OCI-LY7 (cell line): Measurements from ENCODE around the gene RDH5. TPM values are rescaled to one million over a fixed set of nuclear protein-coding genes. Genes with fewer than 3 reads are reported as not detected.

ENCODE experiments used
- BruUV-seq: library from RNA; stranded (reverse); fragments of 400-500 nt; replicated peaks from 2 replicates; lab custom pipeline; 2021; lab: Mats Ljungman, UMichigan
- CTCF ChIA-PET: fragments of 300-600 bp; sonication (Branson Sonifier 250); formaldehyde crosslinking; loops from one replicate; lab custom pipeline; 2022; ENCODE audit warnings: antibody characterized with exemption; ENCODE audit not compliant: unreplicated experiment; lab: Charles Lee
- POLR2A ChIA-PET: fragments of 300-600 bp; sonication (Branson Sonifier 250); formaldehyde crosslinking; loops from one replicate; lab custom pipeline; 2022; ENCODE audit warnings: antibody characterized with exemption; lab: Charles Lee
- DNase-seq: peaks from one replicate; pipeline ENCODE4 v3.0.0-alpha.2; 2015; ENCODE audit warnings: low spot score
- H2AFZ ChIP-seq: fragments of 200-600 bp; sonication (generic), shearing (Covaris generic); 2 replicates; pipeline ENCODE4 v1.6.1; 2014; ENCODE audit warnings: mild to moderate bottlenecking, antibody characterized with exemption, low read length, moderate library complexity
- H3K27ac ChIP-seq: fragments of 200-600 bp; sonication (generic); 2 replicates; pipeline ENCODE4 v1.5.1; 2014; ENCODE audit warnings: mixed run types, low read depth, mild to moderate bottlenecking, moderate library complexity, low read length, inconsistent platforms; ENCODE audit not compliant: poor library complexity, severe bottlenecking
- H3K36me3 ChIP-seq: fragments of 200-600 bp; sonication (generic); 2 replicates; pipeline ENCODE4 v1.6.1; 2014; ENCODE audit warnings: mild to moderate bottlenecking, antibody characterized with exemption, low read length, moderate library complexity, mixed read lengths; ENCODE audit not compliant: insufficient read depth
- H3K4me1 ChIP-seq: fragments of 200-600 bp; sonication (generic); 2 replicates; pipeline ENCODE4 v1.5.1; 2014; ENCODE audit warnings: mild to moderate bottlenecking, low read length; ENCODE audit not compliant: insufficient read depth, poor library complexity, severe bottlenecking
- H3K4me2 ChIP-seq: fragments of 200-600 bp; sonication (generic); 2 replicates; pipeline ENCODE4 v1.6.1; 2014; ENCODE audit warnings: mild to moderate bottlenecking, low read length
- H3K4me3 ChIP-seq: fragments of 200-600 bp; sonication (generic); 2 replicates; pipeline ENCODE4 v1.5.1; 2014; ENCODE audit warnings: mild to moderate bottlenecking, low read depth, low read length; ENCODE audit not compliant: poor library complexity, severe bottlenecking
- H3K79me2 ChIP-seq: fragments of 200-600 bp; sonication (generic); 2 replicates; pipeline ENCODE4 v1.6.1; 2016; ENCODE audit warnings: low read depth, mild to moderate bottlenecking, low read length, moderate library complexity, mixed read lengths; ENCODE audit not compliant: insufficient read depth
- H3K9me2 ChIP-seq: fragments of 200-600 bp; sonication (generic); 2 replicates; pipeline ENCODE4 v1.6.1; 2016; ENCODE audit warnings: mild to moderate bottlenecking, low read length, mixed read lengths; ENCODE audit not compliant: insufficient read depth
- H3K9me3 ChIP-seq: fragments of 200-600 bp; sonication (generic); 2 replicates; pipeline ENCODE4 v1.6.1; 2014; ENCODE audit warnings: mild to moderate bottlenecking, mixed run types, low read length, mixed read lengths
- H4K20me1 ChIP-seq: fragments of 200-600 bp; sonication (generic); 2 replicates; pipeline ENCODE4 v1.6.1; 2014; ENCODE audit warnings: mild to moderate bottlenecking, antibody characterized with exemption, low read length, moderate library complexity, mixed read lengths; ENCODE audit not compliant: insufficient read depth
- EZH2phosphoT487 ChIP-seq: fragments of 200-600 bp; sonication (generic); IDR thresholded peaks from 2 replicates; pipeline ENCODE4 v1.6.1; 2018; ENCODE audit warnings: low read depth, borderline replicate concordance, mild to moderate bottlenecking, mixed run types, antibody characterized with exemption, low read length, moderate library complexity, mixed read lengths
- intact Hi-C: fragments of 100-400 bp; cut with micrococcal nuclease; formaldehyde crosslinking; loops from one replicate; pipeline ENCODE4 v1.10.0; 2022; ENCODE audit not compliant: unreplicated experiment
- total RNA-seq, 2 experiments: library from RNA; depleted of rRNA in 1 of 2; stranded (reverse); fragments of >200 nt in 1 of 2; shearing (Covaris generic) in 1 of 2; gene quantifications; 2 replicates each; pipeline ENCODE4 v1.2.3, GENCODE V29; 2014 to 2022
- TF ChIP-seq, protein P1 (sequence below): fragments of 200-600 bp; sonication (generic); conservative IDR thresholded peaks from 2 replicates; pipeline ENCODE4 v1.5.1; 2014; ENCODE audit warnings: mild to moderate bottlenecking, antibody characterized with exemption, low read length, moderate library complexity, mixed read lengths

RDH5 gene
- total RNA-seq, 2 experiments from 2014 or later = 6.2 to 20.1 TPM

DNA sequence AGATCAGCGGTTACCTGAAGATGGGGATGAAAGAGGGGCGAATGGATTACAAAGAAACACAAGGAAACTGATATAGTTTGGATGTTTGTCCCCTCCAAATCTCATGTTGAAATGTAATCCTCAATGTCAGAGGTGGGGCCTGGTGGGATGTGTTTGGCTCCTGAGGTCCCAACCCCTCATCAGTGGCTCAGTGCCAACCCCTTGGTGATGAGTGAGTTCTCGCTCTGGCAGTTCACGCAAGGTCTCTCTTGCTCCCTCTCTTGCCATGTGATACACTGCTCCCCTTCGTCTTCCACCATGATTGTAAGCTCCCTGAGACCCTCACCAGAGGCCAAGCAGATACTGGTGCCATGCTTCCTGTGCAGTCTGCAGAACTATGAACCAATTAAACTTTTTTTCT is 40.5 kb upstream of the RDH5 start:
- POLR2A ChIA-PET = no interaction called here
- BruUV-seq = no TSS peak
- CTCF ChIA-PET = no interaction called here

DNA sequence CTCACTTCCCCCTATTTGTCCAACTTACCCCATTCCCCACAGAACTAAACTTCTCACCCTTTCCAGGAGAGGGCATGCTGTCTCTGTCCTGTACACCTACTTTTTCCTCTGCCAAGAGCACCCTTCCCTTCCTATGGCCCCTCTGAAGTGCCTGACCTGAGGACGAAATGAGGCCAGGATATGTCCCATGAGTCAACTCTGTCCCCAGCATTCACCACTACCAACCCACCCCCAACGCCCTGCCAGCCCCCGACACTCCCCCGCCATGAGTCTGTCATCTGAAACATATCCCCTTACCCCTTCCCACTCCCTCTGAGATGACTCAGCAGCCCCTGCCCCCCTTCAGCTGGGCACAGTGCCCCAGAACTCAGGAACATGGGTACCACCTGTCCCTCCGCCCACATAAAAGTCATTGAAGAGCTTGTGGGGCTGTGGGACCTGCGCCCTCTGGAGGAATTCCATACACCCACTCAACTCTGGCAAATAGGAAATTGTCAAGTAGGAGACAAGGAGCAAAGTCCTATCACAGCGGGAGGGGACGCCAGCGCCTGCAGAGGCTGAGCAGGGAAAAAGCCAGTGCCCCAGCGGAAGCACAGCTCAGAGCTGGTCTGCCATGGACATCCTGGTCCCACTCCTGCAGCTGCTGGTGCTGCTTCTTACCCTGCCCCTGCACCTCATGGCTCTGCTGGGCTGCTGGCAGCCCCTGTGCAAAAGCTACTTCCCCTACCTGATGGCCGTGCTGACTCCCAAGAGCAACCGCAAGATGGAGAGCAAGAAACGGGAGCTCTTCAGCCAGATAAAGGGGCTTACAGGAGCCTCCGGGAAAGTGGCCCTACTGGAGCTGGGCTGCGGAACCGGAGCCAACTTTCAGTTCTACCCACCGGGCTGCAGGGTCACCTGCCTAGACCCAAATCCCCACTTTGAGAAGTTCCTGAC is 38.8 kb upstream of the RDH5 start:
- CTCF ChIA-PET = interaction anchor here (0.9 kb wide), 1 partner anchor 10 kb away, joined by 3 read pairs; no protein-coding TSS in a partner anchor
- Histone ChIP-seq H3K4me1 (peaks cover 7% of the 10 kb centered on the region), H3K9me2 (no peaks in the 10 kb centered on the region), H3K9me3 (no peaks in the 10 kb centered on the region), H3K4me2 (no peak overlapping the region), H3K36me3 (no peaks in the 10 kb centered on the region), H3K27ac (no peak overlapping the region), H3K4me3 (no peak overlapping the region), H3K79me2 (no peaks in the 10 kb centered on the region), H4K20me1 (no peaks in the 10 kb centered on the region), H2AFZ (no peak overlapping the region)
- POLR2A ChIA-PET = interaction anchor here (0.6 to 2.6 kb wide), 2 partner anchors 8 to 1107 kb away, joined by 3 to 17 read pairs; no protein-coding TSS in a partner anchor
- DNase-seq = no peak
- no peak for TF ChIP-seq EZH2phosphoT487
- TF ChIP-seq, protein P1, sequence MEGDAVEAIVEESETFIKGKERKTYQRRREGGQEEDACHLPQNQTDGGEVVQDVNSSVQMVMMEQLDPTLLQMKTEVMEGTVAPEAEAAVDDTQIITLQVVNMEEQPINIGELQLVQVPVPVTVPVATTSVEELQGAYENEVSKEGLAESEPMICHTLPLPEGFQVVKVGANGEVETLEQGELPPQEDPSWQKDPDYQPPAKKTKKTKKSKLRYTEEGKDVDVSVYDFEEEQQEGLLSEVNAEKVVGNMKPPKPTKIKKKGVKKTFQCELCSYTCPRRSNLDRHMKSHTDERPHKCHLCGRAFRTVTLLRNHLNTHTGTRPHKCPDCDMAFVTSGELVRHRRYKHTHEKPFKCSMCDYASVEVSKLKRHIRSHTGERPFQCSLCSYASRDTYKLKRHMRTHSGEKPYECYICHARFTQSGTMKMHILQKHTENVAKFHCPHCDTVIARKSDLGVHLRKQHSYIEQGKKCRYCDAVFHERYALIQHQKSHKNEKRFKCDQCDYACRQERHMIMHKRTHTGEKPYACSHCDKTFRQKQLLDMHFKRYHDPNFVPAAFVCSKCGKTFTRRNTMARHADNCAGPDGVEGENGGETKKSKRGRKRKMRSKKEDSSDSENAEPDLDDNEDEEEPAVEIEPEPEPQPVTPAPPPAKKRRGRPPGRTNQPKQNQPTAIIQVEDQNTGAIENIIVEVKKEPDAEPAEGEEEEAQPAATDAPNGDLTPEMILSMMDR = peak; percentile 66
- no TSS peak for BruUV-seq
- intact Hi-C loops = loop anchor here (1.0 kb wide), 1 partner anchor 21 kb away; no protein-coding TSS in a partner anchor

More for the DNA sequence above, 40.5 kb upstream of the RDH5 start:
- TF ChIP-seq EZH2phosphoT487 = no peak
- TF ChIP-seq, protein P1 = no peak
- Histone ChIP-seq H3K4me3 (no peak overlapping the region), H2AFZ (no peak overlapping the region), H4K20me1 (no peaks in the 10 kb centered on the region), H3K4me2 (no peak overlapping the region), H3K4me1 (peaks cover 12% of the 10 kb centered on the region), H3K9me3 (no peaks in the 10 kb centered on the region), H3K79me2 (no peaks in the 10 kb centered on the region), H3K36me3 (no peaks in the 10 kb centered on the region), H3K9me2 (no peaks in the 10 kb centered on the region), H3K27ac (no peak overlapping the region)
- intact Hi-C loops = no loop called here
- DNase-seq = no peak
